GM18526 (cell line): ENCODE data around the gene DNAJC21.

Experiments used
- POLR2A ChIP-seq: IDR thresholded peaks from 3 replicates; pipeline ENCODE4 v1.6.1; 2011; ENCODE audit not compliant: insufficient read length; ENCODE audit errors: extremely low read depth

The DNAJC21 gene

GRCh38 chr5:34929134-34929719 lies at the start of gene DNAJC21:
DNAJC21 (plus strand) TSS chr5:34929559; CDS start chr5:34929820, 261 bp downstream.
- peak; percentile 39 for TF ChIP-seq POLR2A

DNA sequence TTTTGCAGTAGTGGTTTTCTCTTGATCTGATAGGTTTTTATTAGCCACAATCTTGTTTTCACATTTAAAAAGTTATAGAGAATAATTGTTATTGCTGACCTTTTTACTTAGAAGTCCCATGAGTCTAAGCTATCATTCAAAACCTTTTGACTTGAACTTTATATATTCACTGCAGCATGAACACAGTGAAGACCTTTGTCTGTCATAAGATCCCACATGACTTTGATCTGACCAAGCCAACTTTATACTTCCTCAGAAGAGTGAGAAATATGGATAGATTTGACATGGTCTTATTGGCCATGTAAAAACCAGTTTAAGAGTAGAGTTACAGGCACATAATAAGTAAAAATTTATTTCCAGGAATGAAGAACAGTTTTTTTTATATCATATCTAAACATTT lies 48.1 kb upstream of the DNAJC21 start:
- no peak for TF ChIP-seq POLR2A

DNA sequence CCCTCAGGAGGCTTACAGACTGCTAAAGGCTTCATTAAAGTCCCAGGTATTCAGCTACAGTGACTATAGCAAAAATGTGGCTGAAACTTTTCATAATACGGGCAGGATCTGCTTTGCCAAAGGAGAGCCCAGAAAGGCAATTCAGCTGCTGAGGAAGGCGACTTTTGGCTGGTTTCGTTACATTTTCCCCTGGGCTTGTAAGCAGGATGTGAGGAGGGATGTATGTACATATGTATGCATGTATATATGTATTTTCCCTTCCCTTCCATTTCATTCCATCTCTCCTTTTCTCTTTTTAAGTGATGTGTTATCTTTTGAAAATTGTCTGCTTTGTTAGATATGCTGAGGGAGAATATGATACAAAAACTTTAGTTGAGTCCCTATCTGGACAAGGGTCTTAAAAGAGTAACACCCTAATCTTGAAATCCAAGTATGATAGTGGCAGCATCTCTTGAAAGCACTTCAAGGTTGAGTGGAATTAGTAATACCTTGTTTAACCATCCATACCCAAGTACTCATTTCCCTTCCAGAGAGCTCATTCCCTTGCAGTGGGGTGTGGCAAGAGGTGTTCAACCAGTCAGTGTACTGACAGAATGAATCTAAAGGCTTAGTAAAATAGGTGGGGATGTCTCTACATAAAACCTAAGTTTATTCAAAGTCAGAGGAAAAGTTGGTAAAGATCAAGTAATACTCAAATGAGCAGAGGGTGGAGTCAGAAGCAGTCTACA lies 42.8 kb upstream of the DNAJC21 start:
- no peak for TF ChIP-seq POLR2A

GRCh38 chr5:34889394-34889793 lies 40.0 kb upstream of the DNAJC21 start:
- TF ChIP-seq POLR2A, result no peak

- no peak for TF ChIP-seq POLR2A
Observed at GRCh38 chr5:34891981-34892380, 37.4 kb upstream of the DNAJC21 start.

GRCh38 chr5:34892414-34892813 lies 36.9 kb upstream of the DNAJC21 start:
- no peak for TF ChIP-seq POLR2A

GRCh38 chr5:34894716-34895115 lies 34.6 kb upstream of the DNAJC21 start:
- no peak for TF ChIP-seq POLR2A

DNA sequence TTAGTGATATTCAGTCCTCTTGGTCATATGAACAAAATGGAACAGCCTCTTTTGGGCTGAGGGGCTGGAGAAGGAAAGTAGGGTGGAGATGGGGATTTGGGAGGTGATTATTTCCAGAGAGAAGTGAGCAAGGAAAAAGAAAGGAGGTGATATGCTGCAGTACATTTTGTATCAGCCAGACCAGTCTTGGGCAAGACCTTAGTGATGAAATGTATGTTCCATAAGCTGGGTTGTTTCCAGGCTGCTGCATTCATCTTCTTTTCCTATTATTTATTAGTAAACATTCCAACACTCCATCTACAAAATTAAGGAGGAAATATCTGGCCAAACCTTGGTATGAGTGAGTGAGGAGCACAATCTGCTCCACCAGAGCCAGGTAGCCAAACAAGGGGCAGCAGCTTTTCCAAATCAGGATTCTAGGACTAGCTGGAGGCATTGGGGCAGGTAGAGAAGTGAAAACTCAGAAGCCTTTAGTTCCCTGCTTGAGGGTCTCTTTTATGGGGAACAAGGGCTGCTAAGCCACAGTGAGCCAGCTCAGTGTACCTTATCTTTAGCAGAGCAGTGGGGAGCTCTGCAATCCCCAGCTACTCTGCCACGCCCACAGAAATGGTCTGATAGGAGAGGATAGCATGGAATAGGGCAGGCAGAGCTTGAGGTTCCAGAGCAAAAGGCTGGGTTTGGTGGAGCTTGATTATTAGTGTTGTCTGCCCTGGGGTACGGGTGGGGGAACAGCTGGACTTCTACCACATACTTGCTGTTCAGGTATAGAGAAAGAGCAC lies 33.5 kb upstream of the DNAJC21 start:
- no peak for TF ChIP-seq POLR2A

GRCh38 chr5:34897646-34898045 lies 31.7 kb upstream of the DNAJC21 start:
- no peak for TF ChIP-seq POLR2A

DNA sequence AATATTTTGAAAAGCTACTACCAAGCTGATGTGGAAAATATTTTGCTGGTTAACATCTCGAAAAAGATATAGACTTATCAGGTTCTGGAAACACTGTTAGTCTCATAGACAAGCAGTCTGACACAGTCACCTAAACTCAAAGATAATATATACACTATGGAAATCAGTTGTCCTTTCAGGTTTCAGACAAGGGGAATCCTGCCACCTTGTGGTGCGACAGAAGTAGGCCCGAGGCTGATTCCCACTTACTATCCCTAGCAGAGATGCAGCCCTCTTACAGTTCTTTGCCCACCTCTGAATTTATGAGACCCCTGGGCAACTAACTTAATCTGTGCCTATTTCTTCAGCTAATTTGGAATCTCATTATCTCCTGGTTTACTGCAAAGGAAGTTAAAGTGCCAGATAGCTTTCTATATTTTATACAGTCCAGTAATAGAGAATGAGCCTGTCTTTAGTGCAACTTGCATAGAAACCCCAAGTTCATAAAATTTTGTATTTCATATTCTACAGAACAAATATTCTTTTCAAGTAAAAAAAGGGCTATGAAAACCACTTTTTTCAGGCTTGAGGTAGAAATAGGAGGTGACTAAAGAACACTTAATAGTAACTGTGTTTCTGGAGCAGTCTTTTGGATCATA lies 31.0 kb upstream of the DNAJC21 start:
- no peak for TF ChIP-seq POLR2A

GRCh38 chr5:34899066-34899465 lies 30.3 kb upstream of the DNAJC21 start:
- no peak for TF ChIP-seq POLR2A

GRCh38 chr5:34900652-34901051 lies 28.7 kb upstream of the DNAJC21 start:
- no peak for TF ChIP-seq POLR2A

DNA sequence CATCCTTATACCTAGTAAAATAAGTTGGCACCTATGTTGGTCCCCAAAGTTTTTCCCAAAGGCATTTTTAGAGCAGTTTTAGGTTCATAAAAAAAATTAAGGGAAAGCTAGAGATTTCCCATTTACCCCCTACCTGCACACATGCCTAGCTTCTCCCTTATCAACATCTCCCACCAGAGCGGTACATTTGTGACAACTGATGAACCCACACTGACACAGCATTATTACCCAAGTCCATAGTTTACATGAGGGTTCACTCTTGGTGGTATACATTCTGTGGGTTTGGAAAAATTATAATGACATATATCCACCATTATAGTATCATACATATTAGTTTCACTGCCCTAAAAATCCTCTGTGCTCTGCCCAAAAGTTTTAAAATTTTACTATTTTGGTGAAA lies 26.1 kb upstream of the DNAJC21 start:
- TF ChIP-seq POLR2A, result no peak

- no peak for TF ChIP-seq POLR2A
Observed at GRCh38 chr5:34905564-34905963, 23.8 kb upstream of the DNAJC21 start.

DNA sequence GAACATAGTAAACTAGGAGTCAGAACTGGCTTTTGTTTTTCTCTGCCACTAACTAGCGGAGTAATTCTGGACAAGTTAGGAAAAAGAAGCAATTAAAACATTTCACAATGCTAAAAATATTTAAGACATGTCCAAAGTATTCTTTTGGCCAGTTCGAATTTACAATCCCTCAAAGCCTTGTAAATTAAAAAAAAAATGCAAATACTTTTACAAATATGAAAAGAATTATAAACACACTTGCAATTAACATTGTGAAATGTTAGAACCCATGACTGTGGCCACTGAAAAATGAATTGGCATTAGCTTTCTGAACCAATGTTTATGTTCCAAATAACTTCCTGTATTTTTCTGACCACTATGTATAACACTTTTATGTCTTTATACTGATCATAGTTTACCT lies 16.3 kb upstream of the DNAJC21 start:
- no peak for TF ChIP-seq POLR2A

- TF ChIP-seq POLR2A, result no peak
Observed at GRCh38 chr5:34914671-34915138, 14.7 kb upstream of the DNAJC21 start.
